Duodenal mucosa (tissue), 2 donors: ENCODE measurements around the gene AK8.

Experiments used
- H3K27ac ChIP-seq: one replicate; pipeline ENCODE4 v1.7.0; 2013; ENCODE audit warnings: low read depth, low read length
- H3K27me3 ChIP-seq, 2 donors: one replicate each; pipeline ENCODE4 v1.7.0; 2013; ENCODE audit warnings: low read length in 2 of 2, control low read depth in 1 of 2; ENCODE audit not compliant: insufficient read depth in 2 of 2, control insufficient read depth in 1 of 2
- H3K36me3 ChIP-seq, 2 donors: one replicate each; pipeline ENCODE4 v1.7.0; 2013; ENCODE audit warnings: low read length in 2 of 2, control low read depth in 1 of 2; ENCODE audit not compliant: insufficient read depth in 2 of 2, control insufficient read depth in 1 of 2
- H3K4me1 ChIP-seq, 2 donors: one replicate each; pipeline ENCODE4 v1.7.0; 2013; ENCODE audit warnings: low read length in 2 of 2, control low read depth in 1 of 2; ENCODE audit not compliant: insufficient read depth in 2 of 2, control insufficient read depth in 1 of 2
- H3K4me3 ChIP-seq, 2 donors: one replicate each; pipeline ENCODE4 v1.7.0; 2013; ENCODE audit warnings: low read length in 2 of 2, low read depth in 1 of 2
- H3K9ac ChIP-seq, 2 donors: one replicate each; pipeline ENCODE4 v1.7.0; 2013; ENCODE audit warnings: low read length in 2 of 2, low read depth in 1 of 2
- H3K9me3 ChIP-seq, 2 donors: one replicate each; pipeline ENCODE4 v1.7.0; 2013; ENCODE audit warnings: low read length in 2 of 2, control low read depth in 1 of 2; ENCODE audit not compliant: control insufficient read depth in 1 of 2

AK8 gene

GRCh38 chr9:132842124-132843044 lies 35.7 kb downstream of the AK8 start:
- no peaks in the 10 kb centered on the region for H3K4me1 ChIP-seq
- H3K27ac ChIP-seq: no peak overlapping the region
- H3K4me3 ChIP-seq: no peak overlapping the region
- no peak overlapping the region for H3K9ac ChIP-seq
- no peaks in the 10 kb centered on the region for H3K9me3 ChIP-seq
- no peaks in the 10 kb centered on the region for H3K36me3 ChIP-seq
- no peaks in the 10 kb centered on the region for H3K27me3 ChIP-seq

GRCh38 chr9:132840980-132841379 lies 37.1 kb downstream of the AK8 start:
- no peaks in the 10 kb centered on the region for H3K27me3 ChIP-seq
- no peaks in the 10 kb centered on the region for H3K36me3 ChIP-seq
- H3K9me3 ChIP-seq: no peaks in the 10 kb centered on the region
- no peak overlapping the region for H3K27ac ChIP-seq
- no peaks in the 10 kb centered on the region for H3K4me1 ChIP-seq
- no peak overlapping the region for H3K9ac ChIP-seq
- H3K4me3 ChIP-seq: no peak overlapping the region

- Histone ChIP-seq H3K9me3 (no peaks in the 10 kb centered on the region), H3K27me3 (no peaks in the 10 kb centered on the region), H3K4me3 (no peak overlapping the region), H3K36me3 (no peaks in the 10 kb centered on the region), H3K4me1 (no peaks in the 10 kb centered on the region), H3K9ac (no peak overlapping the region), H3K27ac (no peak overlapping the region)
Measured at GRCh38 chr9:132838291-132838690, 39.8 kb downstream of the AK8 start.

DNA sequence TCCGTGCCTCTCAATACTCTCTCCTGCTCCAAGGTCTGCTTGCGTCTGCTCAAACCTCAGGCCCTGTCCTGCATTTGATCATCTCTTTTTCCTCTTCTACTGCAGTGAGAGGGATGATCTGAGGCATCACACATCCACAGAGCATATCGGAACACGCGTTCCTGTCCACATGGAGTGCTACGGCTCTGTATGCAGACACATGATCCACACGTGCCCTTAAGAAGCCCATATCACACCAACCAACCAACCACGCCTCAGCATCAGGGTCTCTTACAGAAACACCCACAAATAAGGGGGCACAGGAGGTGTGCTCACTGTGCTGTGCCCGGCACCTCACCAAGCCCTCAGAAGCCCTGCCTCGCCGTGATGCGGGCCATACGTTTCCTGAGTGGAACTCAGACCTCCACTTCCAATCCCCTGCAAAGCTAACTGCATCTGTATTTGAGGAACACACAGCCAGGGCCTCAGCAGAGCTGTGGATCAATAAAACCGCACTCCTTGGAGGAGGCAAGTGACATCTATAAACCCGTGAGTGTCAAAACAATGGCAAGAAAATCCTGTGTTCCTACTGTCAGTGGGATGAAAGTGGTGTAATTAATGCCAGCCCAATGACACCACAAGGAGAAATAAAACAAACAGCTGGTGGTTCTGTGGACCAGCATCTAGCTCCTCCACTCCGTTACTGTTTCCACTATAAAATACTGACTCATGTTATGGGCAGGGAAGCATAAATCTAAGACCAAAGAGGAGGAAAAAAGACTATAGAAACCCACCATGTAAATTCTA lies 40.4 kb downstream of the AK8 start:
- no peak overlapping the region for H3K27ac ChIP-seq
- no peaks in the 10 kb centered on the region for H3K36me3 ChIP-seq
- no peak overlapping the region for H3K9ac ChIP-seq
- no peaks in the 10 kb centered on the region for H3K27me3 ChIP-seq
- no peak overlapping the region for H3K4me3 ChIP-seq
- no peaks in the 10 kb centered on the region for H3K4me1 ChIP-seq
- H3K9me3 ChIP-seq: no peaks in the 10 kb centered on the region

- no peak overlapping the region for H3K9ac ChIP-seq
- no peak overlapping the region for H3K27ac ChIP-seq
- H3K4me3 ChIP-seq: no peak overlapping the region
- H3K27me3 ChIP-seq: no peaks in the 10 kb centered on the region
- no peaks in the 10 kb centered on the region for H3K4me1 ChIP-seq
- no peaks in the 10 kb centered on the region for H3K36me3 ChIP-seq
- H3K9me3 ChIP-seq: no peaks in the 10 kb centered on the region
Measured at GRCh38 chr9:132834343-132834742, 43.7 kb downstream of the AK8 start.

- Histone ChIP-seq H3K4me3 (no peak overlapping the region), H3K9ac (no peak overlapping the region)
Measured at GRCh38 chr9:132833550-132834121, 44.4 kb downstream of the AK8 start.

GRCh38 chr9:132832171-132832881 lies 45.8 kb downstream of the AK8 start:
- Histone ChIP-seq H3K9me3 (no peaks in the 10 kb centered on the region), H3K9ac (no peak overlapping the region), H3K4me1 (no peaks in the 10 kb centered on the region), H3K4me3 (no peak overlapping the region), H3K27me3 (no peaks in the 10 kb centered on the region), H3K36me3 (no peaks in the 10 kb centered on the region), H3K27ac (no peak overlapping the region)

More at GRCh38 chr9:132833550-132834121, 44.4 kb downstream of the AK8 start:
- Histone ChIP-seq H3K36me3 (no peaks in the 10 kb centered on the region), H3K27me3 (no peaks in the 10 kb centered on the region), H3K27ac (no peak overlapping the region), H3K4me1 (no peaks in the 10 kb centered on the region), H3K9me3 (no peaks in the 10 kb centered on the region)

DNA sequence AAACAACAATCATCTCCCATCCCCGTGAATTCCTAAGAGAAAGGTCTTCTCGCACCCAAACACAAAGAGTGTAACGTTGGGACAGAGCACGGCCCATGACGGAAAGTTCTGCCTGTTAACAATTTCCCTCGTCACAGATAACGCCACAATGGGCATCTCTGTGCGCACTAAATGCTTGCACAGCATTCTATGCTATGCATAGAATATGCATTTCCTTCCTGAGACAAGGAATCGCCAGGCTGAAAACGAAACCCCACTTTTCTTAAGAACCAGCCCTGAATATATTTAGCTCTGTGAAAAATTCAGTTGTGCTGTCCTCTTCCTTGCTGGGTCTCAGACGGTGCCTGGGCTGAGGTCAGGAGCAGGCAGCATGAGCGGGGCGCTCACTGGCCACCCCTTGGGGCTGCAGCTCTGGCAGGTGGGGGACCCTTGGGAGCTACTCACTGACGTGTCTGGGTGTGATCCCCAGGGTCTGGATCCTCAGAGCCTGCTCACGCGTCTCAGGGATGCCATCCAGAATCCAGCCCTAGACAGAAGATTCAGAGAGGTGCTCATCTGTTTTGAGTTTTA lies 49.8 kb downstream of the AK8 start:
- H3K9me3 ChIP-seq: no peaks in the 10 kb centered on the region
- no peaks in the 10 kb centered on the region for H3K36me3 ChIP-seq
- H3K4me1 ChIP-seq: peaks cover 0 to 4% of the 10 kb centered on the region in 2 donors
- H3K27ac ChIP-seq: no peak overlapping the region
- H3K9ac ChIP-seq: no peak overlapping the region
- no peak overlapping the region for H3K4me3 ChIP-seq
- H3K27me3 ChIP-seq: peaks cover 0 to 4% of the 10 kb centered on the region in 2 donors

- Histone ChIP-seq H3K27ac (no peak overlapping the region), H3K4me3 (no peak overlapping the region), H3K36me3 (no peaks in the 10 kb centered on the region), H3K4me1 (peaks cover 0 to 6% of the 10 kb centered on the region in 2 donors), H3K9me3 (no peaks in the 10 kb centered on the region), H3K9ac (no peak overlapping the region), H3K27me3 (peaks cover 0 to 4% of the 10 kb centered on the region in 2 donors)
Measured at GRCh38 chr9:132827366-132827765, 50.7 kb downstream of the AK8 start.
